Suprapubic skin (tissue), 4 donors: ENCODE data around the gene NR1H2.

ENCODE experiments used
- CTCF ChIP-seq, 2 donors: fragments of 200-600 bp in 1 of 2; fragments of 450-650 bp in 1 of 2; sonication (generic) in 1 of 2; IDR thresholded peaks; one replicate each; pipeline ENCODE4 v1.5.1; 2016 to 2019; ENCODE audit warnings: antibody characterized with exemption in 2 of 2, mild to moderate bottlenecking in 1 of 2, moderate library complexity in 1 of 2
- EP300 ChIP-seq: sonication (generic); formaldehyde crosslinking; IDR thresholded peaks from one replicate; pipeline ENCODE4 v1.6.1; 2017; ENCODE audit warnings: antibody characterized with exemption
- POLR2A ChIP-seq, 2 donors: fragments of 450-650 bp; IDR thresholded peaks; one replicate each; pipeline ENCODE4 v1.6.1; 2017; ENCODE audit warnings: antibody characterized with exemption in 2 of 2, mild to moderate bottlenecking in 2 of 2, moderate library complexity in 2 of 2
- POLR2AphosphoS5 ChIP-seq, 3 donors: sonication (generic); formaldehyde crosslinking; IDR thresholded peaks; one replicate each; pipeline ENCODE4 v1.6.1; 2017; ENCODE audit warnings: antibody characterized with exemption in 3 of 3

DNA sequence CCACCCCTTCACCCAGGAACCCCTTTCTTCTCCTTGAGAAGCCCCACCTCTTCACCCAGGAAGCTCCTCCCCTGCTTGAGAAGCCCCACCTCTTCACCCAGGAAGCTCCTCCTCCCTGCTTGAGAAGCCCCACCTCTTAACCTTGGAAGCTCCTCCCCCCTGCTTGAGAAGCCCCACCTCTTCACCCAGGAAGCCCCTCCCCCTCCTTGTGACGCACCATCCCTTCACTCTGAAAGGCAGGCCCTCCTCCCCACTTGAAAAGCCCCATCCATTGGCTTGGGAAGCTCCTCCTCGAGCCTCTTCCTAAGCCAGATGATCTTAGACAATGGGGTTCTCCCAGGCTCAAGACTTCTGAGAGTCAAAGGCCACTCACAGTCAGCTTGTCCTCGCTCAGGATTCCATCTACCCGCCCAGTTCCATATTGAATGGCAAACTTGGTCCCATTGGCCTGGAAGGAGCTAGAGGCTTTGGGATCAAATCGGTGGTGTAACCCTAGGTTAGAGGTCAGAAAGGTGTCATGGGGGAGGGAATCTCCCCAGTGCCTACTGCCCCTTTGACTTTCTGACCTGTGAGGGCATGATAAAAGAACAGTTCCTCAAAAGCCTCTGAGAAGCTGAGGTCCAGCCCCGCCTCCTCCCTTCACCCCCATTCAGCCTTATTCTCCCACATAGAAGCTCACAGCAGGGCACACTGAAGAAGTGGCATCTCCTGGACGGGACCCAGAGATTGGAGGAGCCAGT, 14.8 kb upstream of the NR1H2 start:
- TF ChIP-seq CTCF (IDR thresholded peaks at IDR 0.05) (no peak), POLR2A (IDR thresholded peaks at IDR 0.05) (no peak), EP300 (no peak), POLR2AphosphoS5 (IDR thresholded peaks at IDR 0.05) (no peak)
